ENCODE data around the gene SPTY2D1.

The SPTY2D1 gene

DNA sequence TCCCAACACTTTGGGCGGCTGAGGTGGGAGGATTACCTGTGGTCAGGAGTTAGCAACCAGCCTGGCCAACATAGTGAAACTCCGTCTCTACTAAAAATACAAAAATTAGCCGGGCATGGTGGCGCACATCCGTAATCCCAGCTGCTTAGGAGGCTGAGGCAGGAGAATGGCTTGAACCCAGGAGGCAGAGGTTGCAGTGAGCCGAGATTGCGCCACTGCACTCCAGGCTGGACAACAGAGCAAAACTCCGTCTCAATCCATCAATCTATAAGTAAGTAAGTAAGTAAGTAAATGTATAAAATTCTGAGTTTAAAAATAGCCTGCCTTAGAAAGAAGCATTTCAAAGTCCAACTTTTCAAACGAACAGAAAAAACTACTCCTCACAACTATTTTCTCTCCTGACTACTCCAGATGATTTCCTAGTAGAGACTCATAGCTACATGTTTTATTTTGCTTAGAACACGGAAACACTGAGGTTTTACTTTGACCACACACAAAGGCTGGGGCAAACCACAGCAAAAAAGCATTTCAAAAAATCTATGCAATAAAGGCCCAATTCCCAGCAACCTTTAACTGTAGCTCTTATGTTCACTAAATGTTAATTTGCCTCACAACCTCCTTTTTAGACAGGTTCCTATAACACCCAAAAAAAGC, 16.3 kb downstream of the SPTY2D1 start:
- TF ChIP-seq, protein P1, sequence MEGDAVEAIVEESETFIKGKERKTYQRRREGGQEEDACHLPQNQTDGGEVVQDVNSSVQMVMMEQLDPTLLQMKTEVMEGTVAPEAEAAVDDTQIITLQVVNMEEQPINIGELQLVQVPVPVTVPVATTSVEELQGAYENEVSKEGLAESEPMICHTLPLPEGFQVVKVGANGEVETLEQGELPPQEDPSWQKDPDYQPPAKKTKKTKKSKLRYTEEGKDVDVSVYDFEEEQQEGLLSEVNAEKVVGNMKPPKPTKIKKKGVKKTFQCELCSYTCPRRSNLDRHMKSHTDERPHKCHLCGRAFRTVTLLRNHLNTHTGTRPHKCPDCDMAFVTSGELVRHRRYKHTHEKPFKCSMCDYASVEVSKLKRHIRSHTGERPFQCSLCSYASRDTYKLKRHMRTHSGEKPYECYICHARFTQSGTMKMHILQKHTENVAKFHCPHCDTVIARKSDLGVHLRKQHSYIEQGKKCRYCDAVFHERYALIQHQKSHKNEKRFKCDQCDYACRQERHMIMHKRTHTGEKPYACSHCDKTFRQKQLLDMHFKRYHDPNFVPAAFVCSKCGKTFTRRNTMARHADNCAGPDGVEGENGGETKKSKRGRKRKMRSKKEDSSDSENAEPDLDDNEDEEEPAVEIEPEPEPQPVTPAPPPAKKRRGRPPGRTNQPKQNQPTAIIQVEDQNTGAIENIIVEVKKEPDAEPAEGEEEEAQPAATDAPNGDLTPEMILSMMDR (IDR thresholded peaks at IDR 0.05; ENCODE audit: control extremely low read depth, extremely low read depth, low read depth, missing control alignments): no peak
- CTCF ChIA-PET: interaction anchor here (1.6 to 7.3 kb wide), 2 partner anchors 13 to 104 kb away, joined by 4 to 65 read pairs; partner anchors contain the start of gene SPTY2D1
- POLR2A ChIA-PET: interaction anchor here (0.6 to 0.7 kb wide), 2 partner anchors 13 to 18 kb away, joined by 5 to 11 read pairs; no protein-coding TSS in a partner anchor
- no peak for DNase-seq (ENCODE audit: extremely low spot score)

DNA sequence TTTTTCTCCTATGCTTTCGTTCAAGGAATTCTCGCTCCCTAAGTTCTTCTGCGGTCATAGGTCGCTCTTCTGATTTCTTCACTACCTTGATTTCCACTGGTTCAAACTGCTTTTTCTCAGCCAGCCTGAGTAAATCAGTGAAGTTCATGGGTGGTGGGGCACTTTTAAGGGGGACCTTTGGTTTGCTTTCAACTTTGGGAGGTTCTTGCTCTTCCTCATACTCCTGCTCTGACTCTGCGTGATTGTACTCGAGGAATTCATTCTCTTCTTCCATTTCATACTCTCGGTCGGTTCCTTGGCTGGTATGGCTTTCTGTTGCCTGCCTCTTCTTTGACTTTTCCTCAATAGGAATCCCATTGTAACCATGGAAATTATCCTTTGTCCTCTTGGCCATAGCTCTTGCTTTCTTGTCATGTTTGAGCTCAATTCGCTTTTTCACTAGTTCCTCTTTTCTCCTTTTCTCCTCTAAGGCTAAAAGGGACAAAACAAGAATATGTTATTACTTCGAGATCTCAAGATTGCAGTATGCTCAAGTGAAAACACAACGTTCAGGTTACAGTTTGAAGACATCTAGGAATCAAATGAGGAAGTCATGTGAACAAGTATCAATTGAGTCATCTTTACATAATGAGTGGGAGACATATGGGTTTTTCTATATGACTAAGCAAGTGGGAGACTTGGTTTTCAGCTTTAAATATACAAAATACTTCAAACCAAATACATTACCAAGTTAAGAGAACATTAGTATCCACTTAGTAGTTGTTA, 18.3 kb downstream of the SPTY2D1 start:
- POLR2A ChIA-PET: interaction anchor here (0.7 to 2.3 kb wide), 7 partner anchors 10 to 216 kb away, joined by 3 to 11 read pairs (median 4); partner anchors contain the start of gene SPTY2D1
- TF ChIP-seq, protein P1 (IDR thresholded peaks at IDR 0.05; ENCODE audit: control extremely low read depth, extremely low read depth, low read depth, missing control alignments): no peak
- peak; percentile 80 for DNase-seq (ENCODE audit: extremely low spot score)
- CTCF ChIA-PET: interaction anchor here (1.0 to 7.3 kb wide), 5 partner anchors 10 to 106 kb away, joined by 3 to 65 read pairs (median 3); partner anchors contain the start of gene SPTY2D1

DNA sequence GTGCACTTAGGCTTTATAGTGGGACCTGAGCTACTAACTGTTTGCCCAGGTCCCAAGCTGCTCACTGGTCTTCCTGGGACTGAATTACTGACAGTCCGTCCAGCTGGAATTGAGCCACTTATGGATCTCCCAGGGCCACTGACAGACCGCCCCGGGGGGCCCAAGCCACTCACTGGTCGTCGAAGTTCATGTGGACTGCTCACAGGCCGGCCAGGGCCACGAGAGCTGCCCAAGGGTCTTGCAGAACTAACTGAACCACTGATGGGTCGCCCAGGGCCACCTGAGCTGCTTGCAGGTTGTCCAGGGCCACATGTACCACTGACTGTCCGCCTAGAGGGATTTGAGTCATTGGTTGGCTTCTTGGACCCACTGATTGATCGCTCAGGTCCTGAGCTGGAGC, 19.5 kb downstream of the SPTY2D1 start:
- ChIA-PET POLR2A (interaction anchor here (0.6 to 2.3 kb wide), 2 partner anchors 14 to 19 kb away, joined by 3 to 11 read pairs; partner anchors contain the start of gene SPTY2D1), CTCF (interaction anchor here (1.1 to 1.3 kb wide), 2 partner anchors 10 to 12 kb away, joined by 3 to 4 read pairs; no protein-coding TSS in a partner anchor)
- no peak for DNase-seq (ENCODE audit: extremely low spot score)
- TF ChIP-seq, protein P1 (IDR thresholded peaks at IDR 0.05; ENCODE audit: control extremely low read depth, extremely low read depth, low read depth, missing control alignments): no peak

DNA sequence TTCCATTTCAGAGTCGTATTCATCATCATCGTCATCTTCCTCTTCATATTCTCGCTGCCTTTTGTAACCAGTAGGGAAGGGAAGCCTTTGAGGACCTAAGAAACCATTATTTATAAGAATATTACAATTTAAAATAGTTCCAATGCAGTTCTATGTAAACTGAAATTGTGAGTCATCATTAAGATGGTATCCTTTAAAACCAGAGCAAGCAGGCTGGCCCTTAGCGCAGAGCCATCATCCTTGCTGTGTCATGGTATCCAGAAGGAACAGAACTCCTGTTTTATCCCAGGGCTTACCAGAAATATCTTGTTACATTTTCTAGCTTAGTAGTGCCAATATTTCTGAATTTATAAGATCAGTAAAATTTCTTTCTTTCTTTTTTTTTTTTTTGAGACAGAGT, 21.7 kb downstream of the SPTY2D1 start:
- DNase-seq (ENCODE audit: extremely low spot score): no peak
- CTCF ChIA-PET: no interaction called here
- POLR2A ChIA-PET: no interaction called here
- TF ChIP-seq, protein P1 (IDR thresholded peaks at IDR 0.05; ENCODE audit: control extremely low read depth, extremely low read depth, low read depth, missing control alignments): no peak

DNA sequence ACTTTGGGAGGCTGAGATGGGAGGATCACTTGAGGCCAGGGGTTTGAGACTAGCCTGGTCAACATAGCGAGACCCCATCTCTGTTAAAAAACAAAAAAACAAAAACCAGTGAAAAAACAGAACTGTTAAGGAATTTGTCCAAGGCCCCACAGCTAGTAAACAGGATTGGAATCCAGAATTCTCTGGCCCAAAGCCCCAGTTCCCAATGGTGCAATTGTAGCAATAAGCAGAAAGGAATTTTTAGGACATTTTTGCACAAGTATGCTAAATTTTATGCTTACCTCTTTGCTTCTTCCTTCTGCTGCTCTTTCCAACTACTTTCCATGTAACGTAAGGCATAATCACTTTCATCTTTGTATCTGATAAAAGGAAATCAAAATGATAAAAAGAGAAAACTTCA, 22.9 kb downstream of the SPTY2D1 start:
- ChIA-PET POLR2A (no interaction called here), CTCF (interaction anchor here (1.6 kb wide), 1 partner anchor 24 kb away, joined by 5 read pairs; no protein-coding TSS in a partner anchor)
- no peak for DNase-seq (ENCODE audit: extremely low spot score)
- TF ChIP-seq, protein P1 (IDR thresholded peaks at IDR 0.05; ENCODE audit: control extremely low read depth, extremely low read depth, low read depth, missing control alignments): no peak

DNA sequence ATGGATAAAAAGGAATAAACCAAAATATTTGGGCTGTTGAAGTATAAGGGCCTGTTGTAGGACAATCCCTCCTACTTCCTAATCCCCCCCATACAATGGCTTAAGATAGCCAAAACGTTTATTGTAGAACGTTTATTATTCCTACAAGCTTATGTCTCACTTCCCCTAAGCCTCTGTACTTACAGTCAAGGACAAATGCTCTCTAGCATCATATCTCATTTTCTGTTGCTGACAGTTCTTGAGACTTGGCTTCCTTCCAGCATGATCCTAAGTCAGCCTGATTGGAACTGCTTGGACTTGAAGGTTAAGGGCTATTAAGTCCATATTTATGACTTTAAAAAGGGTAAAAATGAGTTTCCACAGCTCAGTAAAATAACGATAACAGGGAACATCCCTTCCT, 25.8 kb downstream of the SPTY2D1 start:
- DNase-seq (ENCODE audit: extremely low spot score): no peak
- CTCF ChIA-PET: no interaction called here

More for the DNA sequence above, 25.8 kb downstream of the SPTY2D1 start:
- POLR2A ChIA-PET: no interaction called here
- TF ChIP-seq, protein P1 (IDR thresholded peaks at IDR 0.05; ENCODE audit: control extremely low read depth, extremely low read depth, low read depth, missing control alignments): no peak
